ENCODE data around the gene IFNK.

The IFNK gene

GRCh38 chr9:27539479-27540441, 15.7 kb downstream of the IFNK start:
- no peak for DNase-seq

- no peak for DNase-seq
These were observed 16.4 kb downstream of the IFNK start for GRCh38 chr9:27540502-27540901.

GRCh38 chr9:27541740-27542139, 17.6 kb downstream of the IFNK start:
- no peak for DNase-seq

DNA sequence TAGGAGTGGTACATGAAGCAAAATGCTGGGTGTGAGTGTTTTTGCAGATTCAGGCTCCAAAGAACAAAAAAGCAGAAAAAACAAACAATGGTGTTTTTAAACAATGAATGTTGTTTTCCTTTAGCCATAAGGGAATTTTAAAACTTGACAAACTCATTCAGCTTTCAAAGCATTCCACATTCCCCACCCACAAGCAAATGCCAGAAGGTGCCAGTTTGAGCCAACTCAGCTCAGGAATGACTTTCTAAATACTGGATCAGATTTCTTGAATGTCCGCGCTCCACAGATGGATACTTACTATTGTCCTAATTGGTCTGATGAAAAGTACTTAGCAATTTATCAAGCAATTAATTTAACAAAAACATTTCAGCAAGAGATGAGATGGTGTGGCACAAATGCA, 18.4 kb downstream of the IFNK start:
- DNase-seq: no peak

GRCh38 chr9:27545471-27545870, 21.4 kb downstream of the IFNK start:
- DNase-seq: no peak

- DNase-seq: peak in 1 of 2 experiments; percentile 12
These were observed 24.1 kb downstream of the IFNK start for GRCh38 chr9:27548055-27548741.

- DNase-seq: no peak
These were observed 25.2 kb downstream of the IFNK start for GRCh38 chr9:27549196-27549755.

DNA sequence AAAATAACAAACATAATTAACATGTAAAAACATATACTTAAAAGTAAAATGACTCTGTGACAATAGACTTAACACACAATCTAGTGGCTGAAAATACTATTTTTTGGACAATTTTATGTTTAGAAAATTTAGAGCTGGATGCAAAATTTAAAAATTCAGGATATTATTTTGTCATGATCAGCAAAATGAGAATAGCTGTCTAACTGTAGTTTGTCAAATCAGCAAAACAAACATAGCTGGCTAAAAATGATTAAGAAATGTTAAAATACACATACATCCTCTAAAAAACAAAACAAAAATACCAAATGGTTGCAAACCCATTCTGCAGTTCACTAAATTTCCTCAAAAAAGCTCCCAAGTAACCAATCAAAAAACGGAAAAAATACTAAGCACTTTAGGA, 30.6 kb downstream of the IFNK start:
- no peak for DNase-seq

DNA sequence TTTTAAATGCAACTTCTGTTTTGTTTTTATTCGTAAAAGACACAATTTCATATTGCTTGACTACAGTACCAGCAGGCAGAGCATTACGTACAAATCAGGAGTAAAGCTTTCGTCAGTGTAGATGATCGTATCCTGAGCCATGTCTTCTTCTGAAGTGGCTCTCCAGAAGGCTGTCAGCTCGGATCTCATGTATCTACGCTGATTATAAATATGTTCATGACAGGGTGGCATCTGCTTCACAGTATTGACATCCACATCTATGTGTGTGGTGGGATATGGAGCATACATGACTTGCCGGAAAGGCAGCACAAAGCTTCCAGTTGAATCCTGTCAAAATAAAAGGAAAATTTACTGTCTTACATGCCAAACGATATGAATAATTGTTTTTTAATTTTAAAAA, 32.4 kb downstream of the IFNK start:
- no peak for DNase-seq

DNA sequence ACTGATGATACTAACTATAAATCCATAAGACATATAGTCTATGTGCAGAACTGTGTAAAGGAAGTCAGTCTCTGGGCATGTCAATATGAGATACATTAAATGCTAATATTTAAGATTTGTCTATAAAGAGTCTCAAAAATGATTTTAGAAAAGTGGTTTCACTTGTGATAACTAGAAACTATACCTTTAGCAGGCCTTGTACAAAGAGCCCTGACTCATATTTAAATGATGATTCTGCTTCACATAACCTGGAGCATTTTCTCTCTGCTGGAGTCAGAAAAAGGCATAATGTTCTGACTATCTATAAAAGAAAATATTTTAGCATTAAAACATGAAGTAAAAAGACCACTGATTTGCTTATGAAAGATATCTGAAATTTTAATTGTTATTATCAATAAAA, 34.2 kb downstream of the IFNK start:
- no peak for DNase-seq

GRCh38 chr9:27560457-27560856, 36.4 kb downstream of the IFNK start:
- DNase-seq: no peak

DNA sequence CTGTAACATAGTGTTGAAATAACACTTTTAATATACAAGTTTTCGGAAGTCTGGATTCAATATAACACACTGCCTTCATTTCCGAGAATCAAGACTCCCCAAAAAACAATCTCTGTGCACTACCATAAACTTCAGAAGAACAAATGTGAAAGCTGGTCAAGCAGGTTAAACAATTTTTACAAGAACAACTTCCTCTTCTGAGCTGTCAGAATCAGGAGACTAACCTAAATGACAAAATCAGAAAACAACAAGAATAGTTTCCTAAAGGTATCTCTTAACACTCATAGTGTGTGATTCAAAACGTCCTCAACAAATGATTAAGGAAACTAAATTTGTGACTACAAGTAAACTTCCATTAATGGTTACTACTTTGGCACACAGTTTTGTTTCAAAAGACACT, 37.6 kb downstream of the IFNK start:
- DNase-seq: no peak

GRCh38 chr9:27563738-27564430, 39.8 kb downstream of the IFNK start:
- no peak for DNase-seq

DNA sequence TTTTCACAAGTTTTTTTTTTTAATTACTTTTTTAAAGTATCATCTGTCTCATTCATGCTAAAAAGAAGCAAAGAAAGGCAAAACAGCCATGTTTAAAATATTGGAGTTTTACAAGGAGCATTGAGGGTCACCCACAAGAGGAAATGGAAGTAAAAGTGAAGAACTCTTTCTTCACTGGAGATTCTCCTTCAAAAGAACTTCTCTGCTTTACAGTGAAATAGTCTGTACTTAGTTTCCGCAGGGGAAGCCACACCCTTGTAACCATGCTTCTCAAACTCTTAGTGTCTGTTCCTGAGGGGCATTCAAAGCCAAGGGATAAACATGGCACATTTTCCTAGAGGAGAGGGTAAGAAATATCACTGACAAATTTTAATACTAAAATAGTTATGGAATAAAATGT, 40.6 kb downstream of the IFNK start:
- no peak for DNase-seq

DNA sequence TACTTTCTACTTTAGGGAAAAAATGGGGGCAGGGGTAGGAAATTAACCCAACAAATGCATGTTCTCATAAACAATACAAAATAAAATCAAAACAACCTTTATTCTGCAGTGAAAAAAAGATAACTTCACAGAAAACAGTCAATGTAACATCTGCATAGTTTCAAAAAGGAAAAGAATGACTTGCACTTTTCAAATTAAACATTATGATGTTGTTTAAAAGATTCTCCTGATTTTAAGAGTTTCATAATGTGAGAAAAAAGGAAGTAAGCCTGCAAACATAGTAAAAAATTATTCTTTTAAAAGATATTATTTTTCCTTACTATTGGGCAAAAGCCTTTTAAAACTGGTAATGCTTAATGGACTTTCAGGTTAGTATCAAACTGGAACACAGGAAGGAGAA, 41.6 kb downstream of the IFNK start:
- DNase-seq: no peak

GRCh38 chr9:27566118-27566517, 42.0 kb downstream of the IFNK start:
- DNase-seq: no peak

DNA sequence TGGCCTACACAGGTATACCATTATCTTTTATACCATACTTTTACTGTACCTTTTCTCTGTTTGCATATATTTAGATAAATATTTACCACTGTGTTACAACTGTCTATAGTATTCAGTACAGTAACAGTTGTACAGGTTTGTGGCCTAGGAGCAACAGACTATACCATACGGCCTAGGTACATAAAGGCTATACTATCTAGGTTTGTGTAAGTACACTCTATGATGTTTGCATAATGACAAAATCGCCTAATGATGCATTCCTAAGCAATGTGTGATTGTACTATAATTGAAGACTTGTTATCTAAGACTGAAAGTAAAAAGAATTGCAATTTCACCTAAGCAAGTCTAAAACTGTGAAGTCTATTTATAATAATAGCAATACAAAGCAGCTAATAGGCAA, 45.3 kb downstream of the IFNK start:
- no peak for DNase-seq

DNA sequence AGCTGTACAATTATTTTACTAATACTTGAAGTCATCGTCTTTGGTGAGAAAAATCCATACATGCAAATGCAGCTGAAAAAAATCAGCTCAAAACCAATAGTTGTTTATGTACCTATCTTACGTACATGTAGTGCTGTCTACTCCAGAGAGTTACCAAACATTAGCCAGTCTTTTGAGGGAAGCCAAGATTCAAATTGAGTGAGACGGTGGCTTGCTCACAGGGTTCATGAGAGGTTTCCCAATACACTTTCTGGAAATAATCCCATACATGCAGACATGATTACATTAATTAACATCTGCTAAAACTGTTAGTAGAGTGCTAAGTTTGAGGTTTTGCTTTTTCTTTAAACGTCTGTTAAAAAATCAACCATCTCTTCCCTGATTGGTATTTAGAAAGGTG, 46.9 kb downstream of the IFNK start:
- no peak for DNase-seq

DNA sequence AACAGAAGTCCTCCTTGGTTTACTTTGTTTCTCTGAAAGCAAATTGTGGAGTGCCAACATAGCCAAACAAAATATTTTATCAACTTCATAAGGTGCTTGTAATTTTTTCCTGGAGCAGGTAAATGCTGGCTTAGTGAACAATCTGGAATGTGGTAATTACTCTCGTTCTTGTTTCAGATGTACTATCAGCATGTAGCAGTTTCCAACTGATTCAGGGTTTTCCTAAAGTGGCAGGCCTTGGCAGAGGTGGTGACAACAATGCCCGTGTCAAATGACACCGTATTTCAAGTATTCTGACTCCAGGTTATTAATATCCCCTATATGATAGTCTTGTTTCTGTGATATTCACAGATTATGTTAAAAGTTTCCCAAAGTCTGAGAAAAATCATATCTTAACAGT, 48.0 kb downstream of the IFNK start:
- no peak for DNase-seq

DNA sequence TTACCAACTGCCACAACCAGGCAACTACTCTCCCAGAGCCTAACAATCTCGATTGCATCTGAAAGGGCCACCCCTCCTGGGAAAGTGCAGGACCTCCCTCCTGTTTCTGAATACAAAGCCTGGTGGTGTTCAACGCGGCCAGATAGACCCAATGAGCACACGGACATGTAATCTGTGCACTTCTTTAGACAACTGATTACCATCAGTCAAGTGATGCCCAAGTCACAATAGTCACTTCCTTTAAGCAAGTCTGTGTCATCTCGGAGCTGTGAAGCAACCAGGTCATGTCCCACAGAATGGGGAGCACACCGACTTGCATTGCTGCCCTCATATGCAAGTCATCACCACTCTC, 48.5 kb downstream of the IFNK start:
- DNase-seq: peak in 1 of 2 experiments; percentile 14

DNA sequence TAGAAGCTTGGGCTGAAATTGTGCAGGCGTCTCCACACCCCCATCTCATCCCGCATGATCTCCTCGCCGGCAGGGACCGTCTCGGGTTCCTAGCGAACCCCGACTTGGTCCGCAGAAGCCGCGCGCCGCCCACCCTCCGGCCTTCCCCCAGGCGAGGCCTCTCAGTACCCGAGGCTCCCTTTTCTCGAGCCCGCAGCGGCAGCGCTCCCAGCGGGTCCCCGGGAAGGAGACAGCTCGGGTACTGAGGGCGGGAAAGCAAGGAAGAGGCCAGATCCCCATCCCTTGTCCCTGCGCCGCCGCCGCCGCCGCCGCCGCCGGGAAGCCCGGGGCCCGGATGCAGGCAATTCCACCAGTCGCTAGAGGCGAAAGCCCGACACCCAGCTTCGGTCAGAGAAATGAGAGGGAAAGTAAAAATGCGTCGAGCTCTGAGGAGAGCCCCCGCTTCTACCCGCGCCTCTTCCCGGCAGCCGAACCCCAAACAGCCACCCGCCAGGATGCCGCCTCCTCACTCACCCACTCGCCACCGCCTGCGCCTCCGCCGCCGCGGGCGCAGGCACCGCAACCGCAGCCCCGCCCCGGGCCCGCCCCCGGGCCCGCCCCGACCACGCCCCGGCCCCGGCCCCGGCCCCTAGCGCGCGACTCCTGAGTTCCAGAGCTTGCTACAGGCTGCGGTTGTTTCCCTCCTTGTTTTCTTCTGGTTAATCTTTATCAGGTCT, 49.0 kb downstream of the IFNK start, which contains the start of gene C9orf72:
C9orf72 (minus strand) TSS at position 564 of the 716 bp plus-strand sequence. CDS start 6,361 bp downstream, outside the sequence.
- no peak for DNase-seq

Measured in SW 1271 (cell line).